Kidney epithelial cell (primary cell): Measurements from ENCODE around the gene TAC3. TPM values are rescaled to one million over a fixed set of nuclear protein-coding genes. Genes with fewer than 3 reads are reported as not detected.
"Not testable (repeated sequence)": the region's sequence is repeated elsewhere in the genome, so short reads cannot be mapped to it uniquely, and the experiment has no call there.

ENCODE experiments used
- DNase-seq: peaks from one replicate; pipeline ENCODE4 v3.0.0-alpha.2; 2010; ENCODE audit warnings: low read depth
- H3K27me3 ChIP-seq: 2 replicates; pipeline ENCODE4 v1.6.0; 2011; ENCODE audit warnings: low read length; ENCODE audit not compliant: control insufficient read depth, insufficient read depth
- H3K36me3 ChIP-seq: 2 replicates; pipeline ENCODE4 v1.5.1; 2011; ENCODE audit warnings: low read length; ENCODE audit not compliant: control insufficient read depth, insufficient read depth
- H3K4me3 ChIP-seq: 2 replicates; pipeline ENCODE4 v1.5.1; 2011; ENCODE audit warnings: low read depth, mild to moderate bottlenecking, control low read depth, low read length
- CTCF ChIP-seq: IDR thresholded peaks from 2 replicates; pipeline ENCODE4 v1.5.1; 2011; ENCODE audit warnings: mild to moderate bottlenecking, moderate library complexity, low read length, control low read depth, inconsistent platforms; ENCODE audit not compliant: insufficient read depth, poor library complexity, severe bottlenecking
- total RNA-seq: library from RNA; depleted of rRNA; stranded (reverse); fragments of >200 nt; gene quantifications from 2 replicates; pipeline ENCODE4 v1.2.3, GENCODE V29; 2015

Gene TAC3
- total RNA-seq, 1 donor from 2014 or later: not detected

- no peak for DNase-seq
- H3K4me3 ChIP-seq: no peak overlapping the region
- no peak for TF ChIP-seq CTCF
- no peaks in the 10 kb centered on the region for H3K27me3 ChIP-seq
- no peaks in the 10 kb centered on the region for H3K36me3 ChIP-seq
Measured at GRCh38 chr12:56979628-56980027, 36.7 kb downstream of the TAC3 start.

GRCh38 chr12:56978397-56979138, 37.8 kb downstream of the TAC3 start:
- DNase-seq: no peak
- Histone ChIP-seq H3K36me3 (no peaks in the 10 kb centered on the region), H3K27me3 (no peaks in the 10 kb centered on the region), H3K4me3 (no peak overlapping the region)
- no peak for TF ChIP-seq CTCF

- not testable (repeated sequence) for H3K4me3 ChIP-seq, H3K36me3 ChIP-seq, H3K27me3 ChIP-seq, DNase-seq
Measured at GRCh38 chr12:56977361-56977760, 39.0 kb downstream of the TAC3 start.

GRCh38 chr12:56974224-56974623, 42.1 kb downstream of the TAC3 start:
- not testable (repeated sequence) for DNase-seq, H3K27me3 ChIP-seq, H3K4me3 ChIP-seq, H3K36me3 ChIP-seq

- not testable (repeated sequence) for DNase-seq, H3K27me3 ChIP-seq, H3K36me3 ChIP-seq, H3K4me3 ChIP-seq
Measured at GRCh38 chr12:56968910-56969309, 47.4 kb downstream of the TAC3 start.

GRCh38 chr12:56965997-56966642, 50.2 kb downstream of the TAC3 start:
- not testable (repeated sequence) for DNase-seq, H3K4me3 ChIP-seq, H3K27me3 ChIP-seq, H3K36me3 ChIP-seq

GRCh38 chr12:56965124-56965523, 51.2 kb downstream of the TAC3 start:
- not testable (repeated sequence) for H3K36me3 ChIP-seq, DNase-seq, H3K4me3 ChIP-seq, H3K27me3 ChIP-seq

GRCh38 chr12:56963557-56963956, 52.8 kb downstream of the TAC3 start:
- not testable (repeated sequence) for DNase-seq, H3K4me3 ChIP-seq, H3K27me3 ChIP-seq, H3K36me3 ChIP-seq

- H3K4me3 ChIP-seq, DNase-seq, H3K36me3 ChIP-seq, H3K27me3 ChIP-seq: not testable (repeated sequence)
Measured at GRCh38 chr12:56962247-56962646, 54.1 kb downstream of the TAC3 start.

Other genes with a start within 250 kb of the TAC3 start
- not detected in 2 replicates for gene SDR9C7, start 82.1 kb downstream of the TAC3 start, total RNA-seq
- not detected in 2 replicates for gene RDH16, start 58.9 kb downstream of the TAC3 start, total RNA-seq
- 8.5 and 10.0 TPM in 2 replicates for gene ZBTB39, start 10.0 kb downstream of the TAC3 start, total RNA-seq
- gene MYO1A, start 33.6 kb upstream of the TAC3 start, total RNA-seq: not detected in 2 replicates
- gene NEMP1, start 62.3 kb upstream of the TAC3 start, total RNA-seq: 6.1 and 7.9 TPM in 2 replicates
- gene NAB2, start 72.6 kb upstream of the TAC3 start, total RNA-seq: 28.6 and 32.0 TPM in 2 replicates
- gene STAT6, start 94.8 kb upstream of the TAC3 start, total RNA-seq: 66.4 and 67.8 TPM in 2 replicates
- gene LRP1, start 112.0 kb upstream of the TAC3 start, total RNA-seq: 40.2 and 53.6 TPM in 2 replicates
- gene LRP1-AS, start 131.1 kb upstream of the TAC3 start, total RNA-seq: not detected in 2 replicates
- 3.1 and 5.9 TPM in 2 replicates for gene NXPH4, start 200.3 kb upstream of the TAC3 start, total RNA-seq
- gene SHMT2, start 213.2 kb upstream of the TAC3 start, total RNA-seq: 490 and 536 TPM in 2 replicates
- 0.71 TPM in 1 of 2 replicates, not detected in the other for gene STAC3, start 234.7 kb upstream of the TAC3 start, total RNA-seq